Measurements from ENCODE around the gene IGF1.

- TF ChIP-seq MXI1 (IDR thresholded peaks at IDR 0.05; ENCODE audit: low read depth, low read length) (no peak), USF1 (IDR thresholded peaks at IDR 0.05; ENCODE audit: borderline replicate concordance, low read depth) (no peak), CTCF (IDR thresholded peaks at IDR 0.05) (no peak), EP300 (IDR thresholded peaks at IDR 0.05; ENCODE audit: borderline replicate concordance in 1 of 2, low read depth in 1 of 2, low read length in 1 of 2) (no peak)
Measured at GRCh38 chr12:102452605-102453004, 27.8 kb downstream of the IGF1 start.

Measured in SK-N-SH (cell line).